Mucosa of gallbladder (tissue), 1 donor: ENCODE measurements around the gene ZBTB21. TPM values are rescaled to one million over a fixed set of nuclear protein-coding genes. Genes with fewer than 3 reads are reported as not detected.
"Not testable (repeated sequence)": the region's sequence is repeated elsewhere in the genome, so short reads cannot be mapped to it uniquely, and the experiment has no call there.

Experiments used
- DNase-seq: peaks from one replicate; pipeline ENCODE4 v3.0.0-alpha.2; 2020; ENCODE audit warnings: low spot score
- total RNA-seq: library from RNA; stranded (reverse); gene quantifications from one replicate; pipeline ENCODE4 v1.2.1, GENCODE V29; 2021
- donor health status: DM: no; HTN: no; CAD: no.

ZBTB21 gene
- total RNA-seq, 1 donor from 2014 or later: 22.8 TPM

GRCh38 chr21:42019101-42019605 is 9.0 kb upstream of the ZBTB21 start:
- DNase-seq: no peak

- no peak for DNase-seq
Measured at GRCh38 chr21:42017022-42017421, 6.9 kb upstream of the ZBTB21 start.

- no peak for DNase-seq
Measured at GRCh38 chr21:42016364-42016985, 6.3 kb upstream of the ZBTB21 start.

- DNase-seq: no peak
Measured at GRCh38 chr21:42013931-42014330, 3.8 kb upstream of the ZBTB21 start.

- no peak for DNase-seq
Measured at GRCh38 chr21:42013376-42013775, 3.2 kb upstream of the ZBTB21 start.

- DNase-seq: no peak
Measured at GRCh38 chr21:42012763-42013329, 2.7 kb upstream of the ZBTB21 start.

GRCh38 chr21:42012344-42012743 is 2.2 kb upstream of the ZBTB21 start:
- DNase-seq: no peak

- no peak for DNase-seq
Measured at GRCh38 chr21:42010507-42011495, 641 bp upstream of the ZBTB21 start.

GRCh38 chr21:42009018-42009830 is 936 bp downstream of the ZBTB21 start:
- DNase-seq: peak; percentile 32

- no peak for DNase-seq
Measured at GRCh38 chr21:42007356-42007940, 2.7 kb downstream of the ZBTB21 start.

GRCh38 chr21:42006765-42007164 is 3.4 kb downstream of the ZBTB21 start:
- no peak for DNase-seq

- DNase-seq: no peak
Measured at GRCh38 chr21:42004406-42005199, 5.6 kb downstream of the ZBTB21 start.

- DNase-seq: no peak
Measured at GRCh38 chr21:42003051-42003461, 7.1 kb downstream of the ZBTB21 start.

GRCh38 chr21:42002421-42002958 is 7.7 kb downstream of the ZBTB21 start:
- DNase-seq: no peak

- DNase-seq: no peak
Measured at GRCh38 chr21:42001781-42002180, 8.4 kb downstream of the ZBTB21 start.

- no peak for DNase-seq
Measured at GRCh38 chr21:42000908-42001307, 9.3 kb downstream of the ZBTB21 start.

- no peak for DNase-seq
Measured at GRCh38 chr21:41997657-41998056, 12.5 kb downstream of the ZBTB21 start.

- no peak for DNase-seq
Measured at GRCh38 chr21:41995577-41995976, 14.6 kb downstream of the ZBTB21 start.

GRCh38 chr21:41994613-41995012 is 15.5 kb downstream of the ZBTB21 start:
- not testable (repeated sequence) for DNase-seq

- no peak for DNase-seq
Measured at GRCh38 chr21:41993744-41994143, 16.4 kb downstream of the ZBTB21 start.
